CD8-positive, alpha-beta memory T cell (primary cell): ENCODE measurements around the gene ITPA. TPM values are rescaled to one million over a fixed set of nuclear protein-coding genes. Genes with fewer than 3 reads are reported as not detected.

Source experiments
- CTCF ChIA-PET: fragments of 350-600 bp; sonication (Branson Sonifier 250); formaldehyde crosslinking; loops from one replicate; lab custom pipeline; 2021; ENCODE audit warnings: antibody characterized with exemption; lab: Charles Lee
- POLR2A ChIA-PET: fragments of 350-600 bp; sonication (Branson Sonifier 250); formaldehyde crosslinking; loops from one replicate; lab custom pipeline; 2021; ENCODE audit warnings: antibody characterized with exemption; lab: Charles Lee
- DNase-seq, 5 donors: peaks; one replicate each; pipeline versions ENCODE4 v3.0.0 to v3.0.0-alpha.2; 2020 to 2022; ENCODE audit warnings: mixed read lengths in 1 of 5
- H3K27ac ChIP-seq: one replicate; pipeline ENCODE4 v1.7.0; 2013; ENCODE audit warnings: low read depth, mild to moderate bottlenecking, low read length, moderate library complexity
- H3K27me3 ChIP-seq: 2 replicates; pipeline ENCODE4 v1.7.0; 2013; ENCODE audit warnings: low read length, mild to moderate bottlenecking; ENCODE audit not compliant: insufficient read depth, poor library complexity, severe bottlenecking
- H3K36me3 ChIP-seq: 2 replicates; pipeline ENCODE4 v1.7.0; 2013; ENCODE audit warnings: mild to moderate bottlenecking, low read length, moderate library complexity; ENCODE audit not compliant: insufficient read depth
- H3K4me1 ChIP-seq: 2 replicates; pipeline ENCODE4 v1.7.0; 2013; ENCODE audit warnings: mild to moderate bottlenecking, low read length, moderate library complexity; ENCODE audit not compliant: insufficient read depth
- H3K4me3 ChIP-seq: 2 replicates; pipeline ENCODE4 v1.7.0; 2013; ENCODE audit warnings: mild to moderate bottlenecking, low read length
- H3K9me3 ChIP-seq: 2 replicates; pipeline ENCODE4 v1.7.0; 2013; ENCODE audit warnings: mild to moderate bottlenecking, low read length
- H3K27ac Mint-ChIP-seq, 8 donors: one replicate each; pipeline ENCODE4 v1.8.0; 2020 to 2021; ENCODE audit warnings: mixed read lengths in 8 of 8, mild to moderate bottlenecking in 6 of 8, inconsistent platforms in 3 of 8, moderate library complexity in 3 of 8
- H3K27me3 Mint-ChIP-seq, 2 donors: one replicate each; pipeline ENCODE4 v1.8.0; 2020 to 2021; ENCODE audit warnings: mixed read lengths in 2 of 2, mild to moderate bottlenecking in 1 of 2, moderate library complexity in 1 of 2
- H3K36me3 Mint-ChIP-seq, 3 donors: one replicate each; pipeline ENCODE4 v1.8.0; 2020 to 2021; ENCODE audit warnings: mixed read lengths in 3 of 3, inconsistent platforms in 1 of 3, mild to moderate bottlenecking in 1 of 3
- H3K4me1 Mint-ChIP-seq, 3 donors: one replicate each; pipeline ENCODE4 v1.8.0; 2020 to 2021; ENCODE audit warnings: mixed read lengths in 3 of 3, inconsistent platforms in 1 of 3, mild to moderate bottlenecking in 1 of 3
- H3K4me3 Mint-ChIP-seq, 7 donors: one replicate each; pipeline ENCODE4 v1.8.0; 2020 to 2021; ENCODE audit warnings: mixed read lengths in 7 of 7, mild to moderate bottlenecking in 6 of 7, moderate library complexity in 4 of 7, inconsistent platforms in 2 of 7
- H3K9me3 Mint-ChIP-seq, 5 donors: one replicate each; pipeline ENCODE4 v1.8.0; 2020 to 2022; ENCODE audit warnings: mixed read lengths in 5 of 5, mild to moderate bottlenecking in 3 of 5, moderate library complexity in 2 of 5, inconsistent platforms in 1 of 5
- polyA plus RNA-seq: library from polyadenylated mRNA; unstranded; fragments of 300-500 nt; fragmentation: Illumina TruSeq; gene quantifications from one replicate; pipeline ENCODE4 v1.2.3, GENCODE V29; 2021
- total RNA-seq, 2 experiments: library from RNA; stranded (reverse); gene quantifications; one replicate each; pipeline ENCODE4 v1.2.3, GENCODE V29; 2021

Gene ITPA
- total and polyA plus RNA-seq, 3 experiments from 2014 or later: 60.8 to 98.2 (median 90.4) TPM

DNA sequence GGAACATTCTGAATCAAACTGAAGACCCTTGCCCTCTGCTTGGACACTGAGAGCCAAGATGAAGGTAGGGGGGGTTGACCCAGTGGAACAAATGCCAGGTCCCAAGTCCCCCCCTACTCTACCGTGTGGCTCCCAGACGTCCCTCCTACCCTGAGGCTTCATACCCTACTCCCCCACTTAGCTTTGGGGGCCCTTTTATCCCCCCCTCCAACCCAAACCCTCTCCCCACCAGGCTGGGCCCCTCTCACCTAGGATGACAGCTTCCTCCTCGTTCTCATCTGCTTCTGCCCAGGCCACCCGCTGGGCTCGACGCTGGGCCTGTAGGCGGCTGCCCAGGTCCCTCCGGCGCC lies 6.4 kb upstream of the ITPA start:
- H3K9me3 Mint-ChIP-seq: no peaks in the 10 kb centered on the region
- Histone ChIP-seq H3K36me3 (peaks cover 22% of the 10 kb centered on the region), H3K27me3 (no peaks in the 10 kb centered on the region), H3K4me3 (peak overlapping the region; percentile 97), H3K9me3 (no peaks in the 10 kb centered on the region), H3K4me1 (peaks cover 13% of the 10 kb centered on the region), H3K27ac (peak overlapping the region; percentile 91)
- POLR2A ChIA-PET: no interaction called here
- H3K36me3 Mint-ChIP-seq: peaks cover 0 to 42% (median 10%) of the 10 kb centered on the region in 3 donors
- CTCF ChIA-PET: interaction anchor here (1.0 to 1.5 kb wide), 2 partner anchors 16 to 149 kb away, joined by 3 to 6 read pairs; no protein-coding TSS in a partner anchor
- no peaks in the 10 kb centered on the region for H3K27me3 Mint-ChIP-seq
- H3K4me3 Mint-ChIP-seq: peak overlapping the region; percentile 50 to 96 (median 93)
- peaks cover 11 to 30% (median 17%) of the 10 kb centered on the region in 3 donors for H3K4me1 Mint-ChIP-seq
- peak overlapping the region in 6 of 8 donors; percentile 27 to 97 (median 94) for H3K27ac Mint-ChIP-seq
- DNase-seq: no peak

DNA sequence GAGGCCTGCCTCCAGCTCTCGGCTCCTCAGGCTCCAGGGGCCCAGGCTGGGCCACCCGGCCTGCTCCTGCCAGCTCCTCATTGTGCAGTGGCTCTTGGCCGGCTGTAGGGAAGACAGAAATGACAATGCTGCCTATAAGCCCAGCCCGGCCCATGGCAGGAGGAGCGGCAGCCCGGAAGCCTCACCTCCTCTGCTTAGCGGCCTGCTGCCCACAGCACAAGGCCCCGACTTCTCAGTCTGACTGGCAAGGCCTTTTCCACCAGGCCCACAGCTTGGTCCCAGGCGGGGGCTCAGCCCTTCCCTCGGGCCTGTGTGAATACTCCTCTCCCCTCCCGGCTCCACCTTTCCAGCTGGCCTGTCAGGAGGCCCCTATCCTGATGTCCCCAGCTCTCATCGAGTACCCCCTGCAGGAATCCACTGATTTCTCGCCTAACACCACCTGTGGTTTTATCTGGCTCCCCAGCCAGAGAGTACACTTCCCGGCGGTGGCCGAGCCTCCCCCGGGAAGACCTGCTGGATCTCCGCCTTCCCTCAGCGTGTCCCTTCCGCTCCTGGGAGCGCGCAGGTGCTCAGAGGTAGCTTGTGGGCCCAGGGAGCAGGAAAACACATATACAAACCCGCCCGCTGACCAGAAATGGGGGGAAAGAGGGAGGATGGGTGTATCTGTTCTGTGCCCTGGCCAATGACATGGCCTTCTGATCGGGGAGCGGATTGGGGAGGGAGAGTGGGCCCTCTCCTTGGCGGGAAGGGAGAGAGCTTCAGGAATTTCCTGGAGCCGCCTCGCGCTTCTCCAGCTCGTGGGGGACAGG lies 5.8 kb upstream of the ITPA start:
- no peaks in the 10 kb centered on the region for H3K9me3 ChIP-seq
- peaks cover 22% of the 10 kb centered on the region for H3K36me3 ChIP-seq
- Mint-ChIP-seq H3K36me3 (peaks cover 0 to 41% (median 10%) of the 10 kb centered on the region in 3 donors), H3K9me3 (no peaks in the 10 kb centered on the region), H3K27me3 (no peaks in the 10 kb centered on the region), H3K27ac (peak overlapping the region; percentile 95 to 99 (median 96)), H3K4me3 (peak overlapping the region; percentile 93 to 97 (median 96)), H3K4me1 (peaks cover 12 to 34% (median 18%) of the 10 kb centered on the region in 3 donors)
- CTCF ChIA-PET: interaction anchor here (1.5 kb wide), 1 partner anchor 150 kb away, joined by 6 read pairs; no protein-coding TSS in a partner anchor
- POLR2A ChIA-PET: interaction anchor here (0.6 to 1.2 kb wide), 2 partner anchors 27 to 46 kb away, joined by 5 to 6 read pairs; no protein-coding TSS in a partner anchor
- H3K27ac ChIP-seq: peak overlapping the region; percentile 91
- H3K4me1 ChIP-seq: peaks cover 14% of the 10 kb centered on the region
- H3K4me3 ChIP-seq: peak overlapping the region; percentile 97
- H3K27me3 ChIP-seq: no peaks in the 10 kb centered on the region
- peak in 4 of 5 donors; percentile 5 to 51 (median 14) for DNase-seq

DNA sequence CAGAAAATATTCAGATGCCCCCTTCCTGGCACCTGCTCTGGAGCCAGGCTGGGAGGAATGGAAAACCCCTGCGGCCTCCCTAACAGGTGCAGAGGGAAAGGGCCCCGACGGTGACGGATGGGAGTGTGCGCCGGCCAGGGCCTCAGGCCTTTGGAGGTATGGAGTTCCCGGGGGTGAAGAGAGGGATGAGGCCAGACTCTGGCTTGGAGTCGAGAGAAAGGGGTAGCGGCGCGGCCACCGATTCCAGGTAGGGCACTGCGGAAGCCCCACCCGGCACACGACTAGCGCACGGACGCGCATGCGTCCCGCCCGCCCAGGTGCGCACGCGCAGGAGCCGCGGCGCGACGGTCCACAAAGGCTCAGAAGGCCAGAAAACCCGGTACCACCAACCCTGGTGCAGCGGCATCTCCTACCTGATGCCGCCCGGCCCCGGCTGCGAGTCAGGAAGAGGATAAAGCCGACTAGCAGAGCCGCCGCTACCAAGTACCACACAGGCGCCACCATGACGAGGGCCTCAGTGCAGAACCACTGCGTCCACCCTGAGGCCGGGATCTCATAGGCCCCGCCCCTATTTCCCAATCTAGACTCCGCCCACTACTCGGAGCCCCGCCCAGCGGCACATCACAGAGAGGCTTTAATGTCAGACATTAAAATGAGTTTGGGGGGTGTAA lies 5.0 kb upstream of the ITPA start, which contains the start of gene DDRGK1:
Gene DDRGK1 (minus strand): TSS at position 559 of the 671 bp plus-strand sequence. CDS start 55 bp downstream, at position 504.
- Histone ChIP-seq H3K9me3 (no peaks in the 10 kb centered on the region), H3K4me1 (peaks cover 18% of the 10 kb centered on the region), H3K4me3 (peak within 1 kb of the TSS; percentile 97), H3K27ac (peak within 1 kb of the TSS; percentile 91), H3K36me3 (peaks cover 20% of the 10 kb centered on the region), H3K27me3 (no peaks in the 10 kb centered on the region)
- peak; percentile 84 to 91 (median 88) for DNase-seq
- ChIA-PET POLR2A (interaction anchor here (0.6 to 1.2 kb wide), 3 partner anchors 28 to 102 kb away, joined by 3 to 6 read pairs (median 5); no protein-coding TSS in a partner anchor), CTCF (interaction anchor here (1.0 kb wide), 1 partner anchor 15 kb away, joined by 3 read pairs; no protein-coding TSS in a partner anchor)
- Mint-ChIP-seq H3K4me1 (peaks cover 17 to 40% (median 23%) of the 10 kb centered on the region in 3 donors), H3K4me3 (peak within 1 kb of the TSS; percentile 93 to 97 (median 96)), H3K9me3 (no peaks in the 10 kb centered on the region), H3K36me3 (peaks cover 0 to 38% (median 8%) of the 10 kb centered on the region in 3 donors), H3K27me3 (no peaks in the 10 kb centered on the region), H3K27ac (peak within 1 kb of the TSS; percentile 95 to 99 (median 96))

DNA sequence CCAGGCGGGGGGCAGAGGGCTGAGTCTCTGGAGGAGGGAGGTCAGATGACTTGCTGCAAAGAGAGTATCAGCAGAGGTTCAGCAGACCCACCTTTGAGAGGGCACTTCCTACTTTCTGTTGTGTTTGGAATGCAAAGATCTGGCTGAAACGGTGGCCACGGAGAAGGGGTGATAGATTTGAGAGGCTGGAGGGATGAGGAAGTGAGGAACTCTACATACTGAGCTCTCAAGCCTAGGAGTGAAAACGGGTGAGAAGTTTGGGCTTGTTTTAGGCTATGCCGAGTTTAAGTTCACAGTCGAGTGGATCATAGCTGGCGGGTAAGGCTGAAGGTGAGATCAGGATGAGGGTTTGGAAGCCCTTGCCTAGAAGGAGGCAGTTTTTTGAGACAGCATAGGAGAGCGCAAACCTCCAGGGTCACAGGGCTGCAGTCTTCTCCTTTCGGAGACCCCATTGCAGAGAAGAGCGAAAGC lies 477 bp upstream of the ITPA start:
- Histone ChIP-seq H3K4me3 (peak overlapping the region; percentile 81), H3K36me3 (no peaks in the 10 kb centered on the region), H3K27me3 (no peaks in the 10 kb centered on the region), H3K4me1 (peaks cover 22% of the 10 kb centered on the region), H3K9me3 (no peaks in the 10 kb centered on the region), H3K27ac (peak overlapping the region; percentile 88)
- H3K4me1 Mint-ChIP-seq: peaks cover 22 to 44% (median 33%) of the 10 kb centered on the region in 3 donors
- no peaks in the 10 kb centered on the region for H3K27me3 Mint-ChIP-seq
- peaks cover 0 to 27% (median 3%) of the 10 kb centered on the region in 3 donors for H3K36me3 Mint-ChIP-seq
- POLR2A ChIA-PET: interaction anchor here (0.6 kb wide), 1 partner anchor 432 kb away, joined by 3 read pairs; no protein-coding TSS in a partner anchor
- peak overlapping the region; percentile 88 to 99 (median 91) for H3K4me3 Mint-ChIP-seq
- no peaks in the 10 kb centered on the region for H3K9me3 Mint-ChIP-seq
- CTCF ChIA-PET: interaction anchor here (1.7 to 1.8 kb wide), 3 partner anchors 9 to 16 kb away, joined by 4 read pairs; no protein-coding TSS in a partner anchor
- peak overlapping the region; percentile 8 to 100 (median 95) for H3K27ac Mint-ChIP-seq
- no peak for DNase-seq

DNA sequence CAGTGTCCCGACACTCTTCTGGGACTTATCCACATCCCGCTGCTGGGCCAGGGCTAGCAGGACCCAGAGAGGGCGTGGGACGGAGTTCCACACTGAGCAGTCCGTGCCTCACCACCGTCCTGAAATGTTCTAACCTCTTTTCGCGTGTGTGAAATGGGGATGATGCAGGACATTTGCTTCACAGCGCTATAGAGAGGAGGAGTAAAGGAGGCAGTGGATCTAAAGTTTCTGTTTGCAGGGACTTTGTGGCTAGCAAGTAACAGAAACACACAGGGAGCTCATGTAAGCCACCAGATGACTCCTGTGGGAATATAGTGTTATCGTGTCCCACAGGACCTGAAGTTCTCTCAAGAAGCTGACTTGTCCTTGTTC lies 634 bp downstream of the ITPA start:
- no peak for DNase-seq
- Mint-ChIP-seq H3K4me3 (peak overlapping the region; percentile 88 to 99 (median 91)), H3K36me3 (peaks cover 0 to 28% (median 4%) of the 10 kb centered on the region in 3 donors), H3K27ac (peak overlapping the region; percentile 8 to 100 (median 96)), H3K9me3 (no peaks in the 10 kb centered on the region), H3K4me1 (peaks cover 18 to 34% (median 24%) of the 10 kb centered on the region in 3 donors), H3K27me3 (no peaks in the 10 kb centered on the region)
- Histone ChIP-seq H3K27me3 (no peaks in the 10 kb centered on the region), H3K4me1 (peaks cover 21% of the 10 kb centered on the region), H3K4me3 (peak overlapping the region; percentile 81), H3K36me3 (no peaks in the 10 kb centered on the region), H3K9me3 (no peaks in the 10 kb centered on the region), H3K27ac (peak overlapping the region; percentile 88)
- ChIA-PET CTCF (no interaction called here), POLR2A (interaction anchor here (0.6 kb wide), 2 partner anchors 12 to 676 kb away, joined by 5 read pairs; no protein-coding TSS in a partner anchor)

DNA sequence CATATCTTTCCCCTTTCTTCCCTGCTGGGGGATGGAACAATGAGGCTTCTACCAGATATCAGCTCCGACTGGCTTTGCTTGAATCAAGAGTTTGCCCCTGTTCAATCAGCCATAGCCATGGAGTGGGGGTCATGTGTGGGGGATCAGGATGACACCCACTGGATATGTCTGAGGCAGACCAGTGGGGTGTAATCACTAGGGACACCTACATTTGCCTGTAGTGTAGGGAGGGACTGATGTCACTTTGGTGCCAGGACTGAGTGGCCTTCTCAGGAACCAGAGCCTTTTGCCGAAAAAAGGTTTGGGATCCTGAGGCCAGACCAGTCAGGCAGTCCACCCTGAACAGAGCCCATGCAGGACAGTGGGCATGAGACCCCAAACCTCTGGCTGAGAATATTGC lies 1.0 kb downstream of the ITPA start:
- Histone ChIP-seq H3K9me3 (no peaks in the 10 kb centered on the region), H3K4me1 (peaks cover 21% of the 10 kb centered on the region), H3K36me3 (no peaks in the 10 kb centered on the region), H3K27me3 (no peaks in the 10 kb centered on the region), H3K4me3 (peak overlapping the region; percentile 81), H3K27ac (peak overlapping the region; percentile 88)
- H3K9me3 Mint-ChIP-seq: no peaks in the 10 kb centered on the region
- peak overlapping the region; percentile 8 to 97 (median 64) for H3K27ac Mint-ChIP-seq
- peaks cover 18 to 34% (median 24%) of the 10 kb centered on the region in 3 donors for H3K4me1 Mint-ChIP-seq
- peak overlapping the region; percentile 88 to 99 (median 91) for H3K4me3 Mint-ChIP-seq
- H3K36me3 Mint-ChIP-seq: peaks cover 0 to 32% (median 4%) of the 10 kb centered on the region in 3 donors
- DNase-seq: no peak
- ChIA-PET CTCF (no interaction called here), POLR2A (interaction anchor here (0.6 kb wide), 1 partner anchor 676 kb away, joined by 5 read pairs; no protein-coding TSS in a partner anchor)
- no peaks in the 10 kb centered on the region for H3K27me3 Mint-ChIP-seq

DNA sequence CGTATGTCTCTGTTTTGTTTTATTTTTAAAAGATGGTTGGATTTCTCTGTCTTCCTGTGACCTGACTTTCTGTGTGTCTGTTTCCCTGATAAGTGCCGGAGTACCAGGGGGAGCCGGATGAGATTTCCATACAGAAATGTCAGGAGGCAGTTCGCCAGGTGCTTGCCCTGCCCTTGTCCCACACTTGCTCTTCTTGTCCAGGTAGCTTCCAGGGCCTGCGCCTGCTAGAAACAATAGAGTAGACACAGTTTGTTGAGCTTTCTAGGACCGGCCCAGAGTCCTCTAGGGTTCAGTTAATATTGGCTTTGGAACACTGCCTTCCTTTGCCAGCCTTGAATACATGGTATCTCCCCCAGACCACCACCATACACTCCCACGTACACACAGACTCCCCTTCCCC lies 3.9 kb downstream of the ITPA start:
- H3K4me3 ChIP-seq: no peak overlapping the region
- Mint-ChIP-seq H3K27me3 (no peaks in the 10 kb centered on the region), H3K27ac (peak overlapping the region in 2 of 8 donors; percentile 11 to 34), H3K9me3 (no peaks in the 10 kb centered on the region), H3K36me3 (peaks cover 0 to 39% (median 4%) of the 10 kb centered on the region in 3 donors), H3K4me1 (peaks cover 18 to 34% (median 24%) of the 10 kb centered on the region in 3 donors), H3K4me3 (peak overlapping the region in 1 of 7 donors; percentile 57)
- H3K27ac ChIP-seq: no peak overlapping the region
- CTCF ChIA-PET: no interaction called here
- no peak for DNase-seq
- H3K9me3 ChIP-seq: no peaks in the 10 kb centered on the region
- no peaks in the 10 kb centered on the region for H3K27me3 ChIP-seq
- no peaks in the 10 kb centered on the region for H3K36me3 ChIP-seq
- POLR2A ChIA-PET: no interaction called here
- H3K4me1 ChIP-seq: peaks cover 22% of the 10 kb centered on the region
